Neural cell (in vitro differentiated cells): ENCODE measurements around the gene MRPS21. TPM values are rescaled to one million over a fixed set of nuclear protein-coding genes. Genes with fewer than 3 reads are reported as not detected.
A peak's percentile ranks its signal among the peaks of the same experiment; 100 is the strongest.

Experiments
- H2AFZ ChIP-seq: fragments of 200-600, 300-800 bp; sonication (generic), shearing (Covaris generic); 2 replicates; pipeline ENCODE4 v1.6.0; 2014; ENCODE audit warnings: low read depth, mild to moderate bottlenecking, antibody characterized with exemption, low read length, moderate library complexity
- H3F3A ChIP-seq: fragments of 200-600 bp; shearing (Covaris generic); 2 replicates; pipeline ENCODE4 v1.6.1; 2016; ENCODE audit warnings: mild to moderate bottlenecking, moderate library complexity, mixed read lengths, antibody characterized with exemption, low read length; ENCODE audit not compliant: insufficient read depth, poor library complexity, severe bottlenecking
- H3K27ac ChIP-seq: fragments of 200-600, 300-800 bp; sonication (generic), shearing (Covaris generic); 2 replicates; pipeline ENCODE4 v1.5.1; 2014; ENCODE audit warnings: mild to moderate bottlenecking, low read length, moderate library complexity
- H3K27me3 ChIP-seq: fragments of 300-800, 200-600 bp; sonication (generic), shearing (Covaris generic); 2 replicates; pipeline ENCODE4 v1.6.0; 2014; ENCODE audit warnings: mild to moderate bottlenecking, low read depth, low read length, moderate library complexity; ENCODE audit not compliant: insufficient read depth
- H3K36me3 ChIP-seq: fragments of 300-800, 200-600 bp; sonication (generic), shearing (Covaris generic); 2 replicates; pipeline ENCODE4 v1.5.1; 2014; ENCODE audit warnings: mild to moderate bottlenecking, antibody characterized with exemption, low read length, moderate library complexity; ENCODE audit not compliant: insufficient read depth
- H3K4me2 ChIP-seq: fragments of 300-800, 200-600 bp; sonication (generic), shearing (Covaris generic); 2 replicates; pipeline ENCODE4 v1.6.0; 2014; ENCODE audit warnings: mild to moderate bottlenecking, low read length
- H3K4me3 ChIP-seq: fragments of 300-800, 200-600 bp; sonication (generic), shearing (Covaris generic); 2 replicates; pipeline ENCODE4 v1.5.1; 2014; ENCODE audit warnings: mild to moderate bottlenecking, low read length, moderate library complexity
- H3K79me2 ChIP-seq: fragments of 200-600 bp; shearing (Covaris generic); replicated peaks from 2 replicates; pipeline ENCODE4 v1.6.0; 2014; ENCODE audit warnings: mild to moderate bottlenecking, low read length, moderate library complexity; ENCODE audit not compliant: insufficient read depth
- H3K9ac ChIP-seq: fragments of 300-800, 200-600 bp; sonication (generic), shearing (Covaris generic); 2 replicates; pipeline ENCODE4 v1.6.1; 2016; ENCODE audit warnings: mild to moderate bottlenecking, low read length, mixed read lengths
- H3K9me2 ChIP-seq: fragments of 200-600 bp; shearing (Covaris generic); 2 replicates; pipeline ENCODE4 v1.6.1; 2016; ENCODE audit warnings: mild to moderate bottlenecking, low read length, mixed read lengths; ENCODE audit not compliant: insufficient read depth
- H3K9me3 ChIP-seq: fragments of 200-600, 300-800 bp; sonication (generic), shearing (Covaris generic); 2 replicates; pipeline ENCODE4 v1.6.1; 2016; ENCODE audit warnings: mild to moderate bottlenecking, mixed run types, low read length, moderate library complexity, mixed read lengths
- H4K20me1 ChIP-seq: fragments of 200-600 bp; shearing (Covaris generic); 2 replicates; pipeline ENCODE4 v1.6.1; 2016; ENCODE audit warnings: mild to moderate bottlenecking, mixed run types; ENCODE audit not compliant: insufficient read depth
- EP300 ChIP-seq: fragments of 450-650 bp; conservative IDR thresholded peaks from 2 replicates; pipeline ENCODE4 v1.6.1; 2014; ENCODE audit warnings: antibody characterized with exemption, mild to moderate bottlenecking, moderate library complexity; ENCODE audit not compliant: poor library complexity, severe bottlenecking
- EZH2 ChIP-seq: fragments of 200-600, 300-800 bp; shearing (Covaris generic), sonication (generic); IDR thresholded peaks from 2 replicates; pipeline ENCODE4 v1.6.1; 2014; ENCODE audit warnings: antibody characterized with exemption, low read length, borderline replicate concordance, mild to moderate bottlenecking; ENCODE audit not compliant: insufficient read depth, poor library complexity, severe bottlenecking
- MXI1 ChIP-seq: fragments of 450-650 bp; conservative IDR thresholded peaks from 2 replicates; pipeline ENCODE4 v1.6.1; 2014; ENCODE audit warnings: antibody characterized with exemption, mild to moderate bottlenecking; ENCODE audit not compliant: poor library complexity, severe bottlenecking
- POLR2AphosphoS5 ChIP-seq: IDR thresholded peaks from 2 replicates; pipeline ENCODE4 v1.6.1; 2012
- RAD21 ChIP-seq: fragments of 450-650 bp; conservative IDR thresholded peaks from 2 replicates; pipeline ENCODE4 v1.6.1; 2014; ENCODE audit warnings: antibody characterized with exemption, mild to moderate bottlenecking, moderate library complexity
- SMC3 ChIP-seq: fragments of 450-650 bp; conservative IDR thresholded peaks from 2 replicates; pipeline ENCODE4 v1.6.1; 2014; ENCODE audit warnings: antibody characterized with exemption, mild to moderate bottlenecking, moderate library complexity; ENCODE audit not compliant: poor library complexity
- TAF1 ChIP-seq: IDR thresholded peaks from 2 replicates; pipeline ENCODE4 v1.6.1; 2012; ENCODE audit warnings: low read depth
- polyA plus RNA-seq: library from polyadenylated mRNA; depleted of rRNA; stranded (reverse); fragments of >200 nt; gene quantifications from 2 replicates; pipeline ENCODE4 v1.2.3, GENCODE V29; 2014
- TF ChIP-seq, protein P1 (sequence below): IDR thresholded peaks from 2 replicates; pipeline ENCODE4 v1.6.1; 2012; ENCODE audit warnings: borderline replicate concordance
- TF ChIP-seq, protein P2 (sequence below): fragments of 450-650 bp; IDR thresholded peaks from 2 replicates; pipeline ENCODE4 v1.5.1; 2014; ENCODE audit warnings: antibody characterized with exemption, mild to moderate bottlenecking, moderate library complexity; ENCODE audit not compliant: poor library complexity, severe bottlenecking

MRPS21 gene
- polyA plus RNA-seq, 1 donor from 2014 or later: 170 TPM

DNA sequence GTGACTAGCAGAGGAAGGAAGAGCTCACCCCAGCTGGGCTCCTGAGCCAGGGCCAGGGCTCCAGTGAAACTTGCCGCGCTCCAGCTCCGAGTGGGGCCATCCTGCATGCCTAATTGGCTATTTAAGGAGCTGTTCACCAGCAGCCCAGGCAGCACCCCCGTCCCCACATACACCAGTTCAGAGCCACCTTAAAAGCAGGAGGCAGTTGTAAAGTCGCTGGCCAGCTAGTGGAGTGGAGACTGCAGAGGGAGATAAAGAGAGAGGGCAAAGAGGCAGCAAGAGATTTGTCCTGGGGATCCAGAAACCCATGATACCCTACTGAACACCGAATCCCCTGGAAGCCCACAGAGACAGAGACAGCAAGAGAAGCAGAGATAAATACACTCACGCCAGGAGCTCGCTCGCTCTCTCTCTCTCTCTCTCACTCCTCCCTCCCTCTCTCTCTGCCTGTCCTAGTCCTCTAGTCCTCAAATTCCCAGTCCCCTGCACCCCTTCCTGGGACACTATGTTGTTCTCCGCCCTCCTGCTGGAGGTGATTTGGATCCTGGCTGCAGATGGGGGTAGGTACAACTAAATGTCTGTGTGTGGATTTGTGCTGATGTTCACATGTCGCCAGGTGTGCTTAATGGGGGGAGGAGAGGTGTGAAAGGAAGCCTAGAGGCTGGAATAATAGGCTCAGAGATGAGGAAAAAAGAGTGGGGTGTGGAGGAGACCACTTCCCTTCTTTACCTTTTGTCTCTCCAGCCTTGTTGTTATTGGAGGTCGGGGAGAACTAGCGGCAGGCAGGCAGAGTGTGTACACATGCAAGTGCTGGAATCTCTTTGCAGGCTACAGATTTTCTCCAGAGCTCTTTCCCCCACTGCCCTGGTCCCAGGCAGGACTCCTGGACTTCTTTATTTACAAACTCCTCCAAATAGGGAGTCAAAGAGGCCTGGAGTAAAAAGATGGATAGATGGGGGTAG is 35.8 kb upstream of the MRPS21 start, which contains the start of gene CA14:
TSS of gene CA14 (plus strand) at position 151 of the 962 bp plus-strand sequence. CDS start at position 506, 355 bp downstream.
- no peak for TF ChIP-seq RAD21
- no peak for TF ChIP-seq SMC3
- TF ChIP-seq, protein P1, sequence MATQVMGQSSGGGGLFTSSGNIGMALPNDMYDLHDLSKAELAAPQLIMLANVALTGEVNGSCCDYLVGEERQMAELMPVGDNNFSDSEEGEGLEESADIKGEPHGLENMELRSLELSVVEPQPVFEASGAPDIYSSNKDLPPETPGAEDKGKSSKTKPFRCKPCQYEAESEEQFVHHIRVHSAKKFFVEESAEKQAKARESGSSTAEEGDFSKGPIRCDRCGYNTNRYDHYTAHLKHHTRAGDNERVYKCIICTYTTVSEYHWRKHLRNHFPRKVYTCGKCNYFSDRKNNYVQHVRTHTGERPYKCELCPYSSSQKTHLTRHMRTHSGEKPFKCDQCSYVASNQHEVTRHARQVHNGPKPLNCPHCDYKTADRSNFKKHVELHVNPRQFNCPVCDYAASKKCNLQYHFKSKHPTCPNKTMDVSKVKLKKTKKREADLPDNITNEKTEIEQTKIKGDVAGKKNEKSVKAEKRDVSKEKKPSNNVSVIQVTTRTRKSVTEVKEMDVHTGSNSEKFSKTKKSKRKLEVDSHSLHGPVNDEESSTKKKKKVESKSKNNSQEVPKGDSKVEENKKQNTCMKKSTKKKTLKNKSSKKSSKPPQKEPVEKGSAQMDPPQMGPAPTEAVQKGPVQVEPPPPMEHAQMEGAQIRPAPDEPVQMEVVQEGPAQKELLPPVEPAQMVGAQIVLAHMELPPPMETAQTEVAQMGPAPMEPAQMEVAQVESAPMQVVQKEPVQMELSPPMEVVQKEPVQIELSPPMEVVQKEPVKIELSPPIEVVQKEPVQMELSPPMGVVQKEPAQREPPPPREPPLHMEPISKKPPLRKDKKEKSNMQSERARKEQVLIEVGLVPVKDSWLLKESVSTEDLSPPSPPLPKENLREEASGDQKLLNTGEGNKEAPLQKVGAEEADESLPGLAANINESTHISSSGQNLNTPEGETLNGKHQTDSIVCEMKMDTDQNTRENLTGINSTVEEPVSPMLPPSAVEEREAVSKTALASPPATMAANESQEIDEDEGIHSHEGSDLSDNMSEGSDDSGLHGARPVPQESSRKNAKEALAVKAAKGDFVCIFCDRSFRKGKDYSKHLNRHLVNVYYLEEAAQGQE: no peak
- TF ChIP-seq EP300: no peak
- no peak for TF ChIP-seq EZH2
- no peak for TF ChIP-seq POLR2AphosphoS5
- TF ChIP-seq MXI1: no peak
- TF ChIP-seq, protein P2, sequence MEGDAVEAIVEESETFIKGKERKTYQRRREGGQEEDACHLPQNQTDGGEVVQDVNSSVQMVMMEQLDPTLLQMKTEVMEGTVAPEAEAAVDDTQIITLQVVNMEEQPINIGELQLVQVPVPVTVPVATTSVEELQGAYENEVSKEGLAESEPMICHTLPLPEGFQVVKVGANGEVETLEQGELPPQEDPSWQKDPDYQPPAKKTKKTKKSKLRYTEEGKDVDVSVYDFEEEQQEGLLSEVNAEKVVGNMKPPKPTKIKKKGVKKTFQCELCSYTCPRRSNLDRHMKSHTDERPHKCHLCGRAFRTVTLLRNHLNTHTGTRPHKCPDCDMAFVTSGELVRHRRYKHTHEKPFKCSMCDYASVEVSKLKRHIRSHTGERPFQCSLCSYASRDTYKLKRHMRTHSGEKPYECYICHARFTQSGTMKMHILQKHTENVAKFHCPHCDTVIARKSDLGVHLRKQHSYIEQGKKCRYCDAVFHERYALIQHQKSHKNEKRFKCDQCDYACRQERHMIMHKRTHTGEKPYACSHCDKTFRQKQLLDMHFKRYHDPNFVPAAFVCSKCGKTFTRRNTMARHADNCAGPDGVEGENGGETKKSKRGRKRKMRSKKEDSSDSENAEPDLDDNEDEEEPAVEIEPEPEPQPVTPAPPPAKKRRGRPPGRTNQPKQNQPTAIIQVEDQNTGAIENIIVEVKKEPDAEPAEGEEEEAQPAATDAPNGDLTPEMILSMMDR: no peak
- TF ChIP-seq TAF1: no peak
- Histone ChIP-seq H3K9ac (peak within 1 kb of the TSS; percentile 37), H3K27me3 (no peaks in the 10 kb centered on the region), H3K27ac (no peak within 1 kb of the TSS), H4K20me1 (no peaks in the 10 kb centered on the region), H3F3A (no peaks in the 10 kb centered on the region), H3K9me2 (no peaks in the 10 kb centered on the region), H3K4me3 (peak within 1 kb of the TSS; percentile 35), H3K9me3 (no peaks in the 10 kb centered on the region), H3K36me3 (no peaks in the 10 kb centered on the region), H2AFZ (peak within 1 kb of the TSS; percentile 40), H3K79me2 (no peaks in the 10 kb centered on the region), H3K4me2 (no peak within 1 kb of the TSS)

- Histone ChIP-seq H3K4me2 (no peak overlapping the region), H3K9me3 (no peaks in the 10 kb centered on the region), H3F3A (no peaks in the 10 kb centered on the region), H3K79me2 (no peaks in the 10 kb centered on the region), H3K27ac (no peak overlapping the region), H3K9me2 (no peaks in the 10 kb centered on the region), H3K36me3 (no peaks in the 10 kb centered on the region), H2AFZ (no peak overlapping the region), H4K20me1 (no peaks in the 10 kb centered on the region), H3K27me3 (no peaks in the 10 kb centered on the region), H3K4me3 (no peak overlapping the region), H3K9ac (no peak overlapping the region)
- TF ChIP-seq, protein P1: no peak
- TF ChIP-seq POLR2AphosphoS5 (no peak), SMC3 (no peak), RAD21 (no peak), MXI1 (no peak)
- TF ChIP-seq, protein P2: no peak
Measured at GRCh38 chr1:150259217-150259616, 34.4 kb upstream of the MRPS21 start.
